IgD-negative memory B cell (primary cell): Measurements from ENCODE around the gene ZFC3H1. TPM values are rescaled to one million over a fixed set of nuclear protein-coding genes. Genes with fewer than 3 reads are reported as not detected.

Experiments
- polyA plus RNA-seq: library from polyadenylated mRNA; unstranded; fragments of 300-500 nt; fragmentation: Illumina TruSeq; gene quantifications from one replicate; pipeline ENCODE4 v1.2.3, GENCODE V29; 2021

ZFC3H1 gene
- polyA plus RNA-seq, 1 donor from 2014 or later = 39.3 TPM

Other genes starting within 250 kb of the ZFC3H1 start
- not detected for gene LGR5, start 224.1 kb downstream of the ZFC3H1 start, polyA plus RNA-seq
- 11.1 TPM for gene THAP2, start 453 bp upstream of the ZFC3H1 start, polyA plus RNA-seq
- 98.7 TPM for gene TMEM19, start 22.2 kb upstream of the ZFC3H1 start, polyA plus RNA-seq
- 16.2 TPM for gene RAB21, start 91.0 kb upstream of the ZFC3H1 start, polyA plus RNA-seq
- 28.3 TPM for gene TBC1D15, start 175.9 kb upstream of the ZFC3H1 start, polyA plus RNA-seq